ENCODE measurements around the gene MEIOSIN. TPM values are rescaled to one million over a fixed set of nuclear protein-coding genes. Genes with fewer than 3 reads are reported as not detected.
"Not testable (repeated sequence)": the region's sequence is repeated elsewhere in the genome, so short reads cannot be mapped to it uniquely, and the experiment has no call there.

Gene MEIOSIN
- total and polyA plus RNA-seq, 2 of the 4 experiments (the other 2 are of a cell fraction) = not detected

- CTCF ChIA-PET; intact Hi-C loops (cut with micrococcal nuclease); H3K18ac ChIP-seq (ENCODE audit: low read depth, low read length); H4K5ac ChIP-seq (ENCODE audit: low read depth, low read length); H2BK20ac ChIP-seq (ENCODE audit: low read depth, low read length); H3K9ac ChIP-seq (ENCODE audit: low read depth, low read length); H3K9me1 ChIP-seq (ENCODE audit: insufficient read depth, low read length); BruUV-seq (replicated peaks); H2BK5ac ChIP-seq (ENCODE audit: low read depth, low read length, poor library complexity, severe bottlenecking); H4K20me1 ChIP-seq (ENCODE audit: insufficient read depth, low read length); H4K8ac ChIP-seq (ENCODE audit: low read depth in 2 of 2, low read length in 2 of 2); DNase-seq; ATAC-seq (ENCODE audit: low read depth); H3K4me2 ChIP-seq (ENCODE audit: low read depth, low read length); H2BK15ac ChIP-seq (ENCODE audit: low read depth, low read length); H3K36me3 ChIP-seq (ENCODE audit: control insufficient read depth, insufficient read depth, low read length); POLR2A ChIA-PET (ENCODE audit: unreplicated experiment); H3K27me3 ChIP-seq (ENCODE audit: control insufficient read depth, insufficient read depth, low read length); H2AFZ ChIP-seq (replicated peaks; ENCODE audit: low read length, poor library complexity); H3K23ac ChIP-seq (ENCODE audit: low read depth, low read length); H4K91ac ChIP-seq (ENCODE audit: insufficient read depth, low read depth, low read length); H3K56ac ChIP-seq (ENCODE audit: extremely low read depth, insufficient read depth, low read length); H3K4ac ChIP-seq (ENCODE audit: low read depth, low read length); dilution Hi-C loops (cut with HindIII; ENCODE audit: low sequenced_read_pairs, unreplicated experiment); H3K4me1 ChIP-seq (ENCODE audit: control insufficient read depth, insufficient read depth, low read length); H3K4me3 ChIP-seq (ENCODE audit: insufficient read depth, low read depth, low read length); H2AK9ac ChIP-seq (replicated peaks; ENCODE audit: low read depth, low read length, poor library complexity); H2AK5ac ChIP-seq (ENCODE audit: low read depth, low read length); H3K9me3 ChIP-seq (ENCODE audit: control insufficient read depth, insufficient read depth, low read length); H3K27ac ChIP-seq (ENCODE audit: insufficient read depth, low read length); in situ Hi-C loops (cut with MboI; ENCODE audit: low sequenced_read_pairs); H3K14ac ChIP-seq (replicated peaks; ENCODE audit: low read depth, low read length); H2BK120ac ChIP-seq (ENCODE audit: low read depth, low read length): not testable (repeated sequence)
- 86% methylated on average over 6 of the region's 18 CpGs; no CpG with 5 or more reads in 1 of the 2 experiments for WGBS, 2 experiments (ENCODE audit: extremely low coverage in 2 of 2, insufficient read length in 1 of 2)
- peaks cover 38 to 63% of the 10 kb centered on the region in 2 experiments for H3K79me1 ChIP-seq (ENCODE audit: low read depth in 1 of 2, low read length in 2 of 2)
- TF ChIP-seq CEBPB (IDR thresholded peaks at IDR 0.05; ENCODE audit: low read depth, low read length) = 0 out of 2 replicates have a peak, but pooled peaks have one; percentile 31
These were observed 4.6 kb upstream of the MEIOSIN start for GRCh38 chr19:45728683-45729082.
